Neuronal stem cell (in vitro differentiated cells): Measurements from ENCODE around the gene MRPS5.
A peak's percentile ranks its signal among the peaks of the same experiment; 100 is the strongest.

Source experiments
- DNase-seq: peaks from one replicate; pipeline ENCODE4 v3.0.0-alpha.2; 2013; ENCODE audit warnings: low spot score
- H2AFZ ChIP-seq: one replicate; pipeline ENCODE4 v1.6.1; 2013; ENCODE audit warnings: mild to moderate bottlenecking, low read length, inconsistent platforms
- H2AK5ac ChIP-seq: 2 replicates; pipeline ENCODE4 v1.6.1; 2013; ENCODE audit warnings: low read depth, mild to moderate bottlenecking, inconsistent platforms, low read length, moderate library complexity, mixed read lengths
- H2BK120ac ChIP-seq: 2 replicates; pipeline ENCODE4 v1.6.1; 2013; ENCODE audit warnings: low read depth, mild to moderate bottlenecking, inconsistent platforms, low read length, moderate library complexity, mixed read lengths
- H2BK12ac ChIP-seq: one replicate; pipeline ENCODE4 v1.6.1; 2013; ENCODE audit warnings: low read length, inconsistent platforms
- H2BK15ac ChIP-seq: 2 replicates; pipeline ENCODE4 v1.6.1; 2013; ENCODE audit warnings: mild to moderate bottlenecking, low read length, inconsistent platforms, mixed read lengths
- H2BK5ac ChIP-seq: one replicate; pipeline ENCODE4 v1.6.1; 2013; ENCODE audit warnings: inconsistent platforms, mild to moderate bottlenecking, low read length, moderate library complexity
- H3K14ac ChIP-seq: one replicate; pipeline ENCODE4 v1.6.1; 2013; ENCODE audit warnings: low read length, inconsistent platforms
- H3K18ac ChIP-seq: 2 replicates; pipeline ENCODE4 v1.6.1; 2013; ENCODE audit warnings: low read length, inconsistent platforms
- H3K23ac ChIP-seq: 2 replicates; pipeline ENCODE4 v1.6.1; 2013; ENCODE audit warnings: low read depth, mild to moderate bottlenecking, mixed read lengths, low read length, inconsistent platforms; ENCODE audit not compliant: poor library complexity
- H3K27ac ChIP-seq: replicated peaks from 3 replicates; pipeline ENCODE4 v1.5.1; 2013; ENCODE audit warnings: low read length, inconsistent platforms
- H3K27me3 ChIP-seq, 3 experiments: 2 replicates each; pipeline ENCODE4 v1.6.1; 2013; ENCODE audit warnings: low read length in 3 of 3, mild to moderate bottlenecking in 2 of 3, inconsistent platforms in 1 of 3, low read depth in 1 of 3, mixed read lengths in 1 of 3, moderate library complexity in 1 of 3; ENCODE audit not compliant: control insufficient read depth in 3 of 3, insufficient read depth in 3 of 3
- H3K36me3 ChIP-seq, 2 donors: replicated peaks in 1 of 2; 2 replicates each; pipeline ENCODE4 v1.6.1; 2013; ENCODE audit warnings: low read length in 2 of 2; ENCODE audit not compliant: control insufficient read depth in 2 of 2, insufficient read depth in 2 of 2
- H3K4ac ChIP-seq: 2 replicates; pipeline ENCODE4 v1.6.1; 2013; ENCODE audit warnings: inconsistent platforms, mild to moderate bottlenecking, low read length, moderate library complexity
- H3K4me1 ChIP-seq, 2 donors: 1 replicate in 1 of 2; 2 replicates in 1 of 2; pipeline ENCODE4 v1.6.1; 2013; ENCODE audit warnings: low read length in 2 of 2, low read depth in 1 of 2; ENCODE audit not compliant: control insufficient read depth in 2 of 2, insufficient read depth in 1 of 2
- H3K4me2 ChIP-seq: one replicate; pipeline ENCODE4 v1.6.1; 2013; ENCODE audit warnings: mild to moderate bottlenecking, low read length, inconsistent platforms; ENCODE audit not compliant: insufficient read depth, poor library complexity, severe bottlenecking
- H3K4me3 ChIP-seq, 2 donors: 2 replicates each; pipeline ENCODE4 v1.5.1; 2013; ENCODE audit warnings: low read length in 2 of 2, mild to moderate bottlenecking in 2 of 2, inconsistent platforms in 1 of 2, moderate library complexity in 1 of 2
- H3K79me1 ChIP-seq: one replicate; pipeline ENCODE4 v1.6.1; 2013; ENCODE audit warnings: low read depth, mild to moderate bottlenecking, inconsistent platforms, low read length, moderate library complexity
- H3K9ac ChIP-seq: one replicate; pipeline ENCODE4 v1.6.1; 2013; ENCODE audit warnings: mild to moderate bottlenecking, low read depth, low read length, inconsistent platforms; ENCODE audit not compliant: poor library complexity
- H3K9me3 ChIP-seq, 2 donors: replicated peaks in 1 of 2; 2 replicates each; pipeline versions ENCODE3 to v1.6.1; 2013; ENCODE audit warnings: low read length in 2 of 2, mild to moderate bottlenecking in 2 of 2, inconsistent platforms in 1 of 2, low read depth in 1 of 2, mixed read lengths in 1 of 2, moderate library complexity in 1 of 2; ENCODE audit not compliant: control insufficient read depth in 2 of 2, insufficient read depth in 1 of 2
- H4K8ac ChIP-seq: one replicate; pipeline ENCODE4 v1.6.1; 2013; ENCODE audit warnings: low read depth, mild to moderate bottlenecking, inconsistent platforms, low read length, moderate library complexity
- H4K91ac ChIP-seq: one replicate; pipeline ENCODE4 v1.6.1; 2013; ENCODE audit warnings: low read length, low read depth, mild to moderate bottlenecking, inconsistent platforms; ENCODE audit not compliant: poor library complexity
- WGBS, 2 donors: extraction: QIAGEN DNeasy Blood & Tissue Kit; methylation state at CpG; one replicate each; pipeline ENCODE4 v1.1.7; 2013; ENCODE audit warnings: missing lambda C conversion rate in 2 of 2, mixed read lengths in 1 of 2; ENCODE audit not compliant: insufficient read length in 2 of 2, insufficient replicate concordance in 1 of 2; ENCODE audit errors: extremely low coverage in 2 of 2; 5-methylcytosine and 5-hydroxymethylcytosine counted together

MRPS5 gene

DNA sequence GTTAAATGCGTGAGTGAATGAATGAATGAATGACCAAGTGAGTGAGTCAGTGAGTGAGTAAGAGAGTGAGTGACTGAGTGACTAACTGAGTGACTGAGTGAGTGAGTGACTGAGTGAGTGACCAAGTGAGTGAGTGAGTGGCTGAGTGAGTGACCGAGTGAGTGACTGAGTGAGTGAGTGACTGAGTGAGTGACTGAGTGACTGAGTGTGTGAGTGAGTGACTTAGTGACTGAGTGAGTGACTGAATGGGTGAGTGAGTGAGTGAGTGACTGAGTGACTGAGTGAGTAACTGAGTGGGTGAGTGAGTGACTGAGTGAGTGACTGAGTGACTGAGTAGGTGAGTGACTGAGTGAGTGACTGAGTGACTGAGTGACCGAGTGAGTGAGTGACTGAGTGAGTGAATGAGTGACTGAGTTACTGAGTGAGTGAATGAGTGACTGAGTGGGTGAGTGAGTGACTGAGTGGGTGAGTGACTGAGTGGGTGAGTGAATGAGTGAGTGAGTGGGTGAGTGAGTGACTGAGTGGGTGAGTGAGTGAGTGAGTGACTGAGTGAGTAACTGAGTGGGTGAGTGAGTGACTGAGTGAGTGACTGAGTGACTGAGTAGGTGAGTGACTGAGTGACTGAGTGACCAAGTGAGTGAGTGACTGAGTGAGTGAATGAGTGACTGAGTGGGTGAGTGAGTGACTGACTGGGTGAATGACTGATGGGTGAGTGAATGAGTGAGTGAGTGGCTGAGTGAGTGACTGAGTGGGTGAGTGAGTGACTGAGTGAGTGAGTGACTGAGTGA, 84.8 kb downstream of the MRPS5 start:
- Histone ChIP-seq H3K27me3 (peaks cover 0 to 13% (median 0%) of the 10 kb centered on the region in 3 experiments), H3K9ac (no peak overlapping the region), H2AFZ (no peak overlapping the region), H2BK120ac (no peak overlapping the region), H3K4ac (no peak overlapping the region), H3K36me3 (no peaks in the 10 kb centered on the region), H3K18ac (no peak overlapping the region), H3K4me2 (no peak overlapping the region), H2BK15ac (no peak overlapping the region), H3K14ac (no peak overlapping the region), H2BK12ac (no peak overlapping the region), H3K4me3 (peak overlapping the region in 1 of 2 donors; percentile 16), H4K8ac (no peak overlapping the region), H3K79me1 (no peaks in the 10 kb centered on the region), H2AK5ac (no peak overlapping the region), H3K9me3 (no peaks in the 10 kb centered on the region), H4K91ac (no peak overlapping the region), H3K27ac (no peak overlapping the region), H3K4me1 (peaks cover 0 to 2% of the 10 kb centered on the region in 2 donors), H2BK5ac (no peak overlapping the region), H3K23ac (no peak overlapping the region)
- no peak for DNase-seq
- no CpG with 5 or more reads among the region's 3 CpGs for WGBS, 2 donors
